ENCODE data around the gene FUCA2.

- TF ChIP-seq CTCF (IDR thresholded peaks at IDR 0.05) (no peak), POLR2A (IDR thresholded peaks at IDR 0.05) (no peak), EP300 (IDR thresholded peaks at IDR 0.05; ENCODE audit: low read depth) (no peak), POLR2AphosphoS5 (IDR thresholded peaks at IDR 0.05) (no peak)
Measured at GRCh38 chr6:143506620-143507019, 4.9 kb downstream of the FUCA2 start.
